C4-2B (cell line): ENCODE results near the gene ZNF865.

ENCODE experiments used
- H3K27ac ChIP-seq: fragments of 450-650 bp; 2 replicates; pipeline ENCODE4 v1.5.1; 2017
- CTCF ChIP-seq: fragments of 450-650 bp; conservative IDR thresholded peaks from 2 replicates; pipeline ENCODE4 v1.5.1; 2017; ENCODE audit warnings: mild to moderate bottlenecking
- ZFX ChIP-seq: fragments of 450-650 bp; IDR thresholded peaks from 2 replicates; pipeline ENCODE4 v1.6.1; 2017

The ZNF865 gene

GRCh38 chr19:55661826-55662225, 56.4 kb downstream of the ZNF865 start:
- no peak overlapping the region for H3K27ac ChIP-seq

GRCh38 chr19:55663846-55664536, 58.5 kb downstream of the ZNF865 start:
- H3K27ac ChIP-seq = no peak overlapping the region
- no peak for TF ChIP-seq ZFX
- no peak for TF ChIP-seq CTCF

More at GRCh38 chr19:55661826-55662225, 56.4 kb downstream of the ZNF865 start:
- TF ChIP-seq ZFX (no peak), CTCF (no peak)

- TF ChIP-seq ZFX = no peak
- no peak for TF ChIP-seq CTCF
- H3K27ac ChIP-seq = no peak overlapping the region
Observed at GRCh38 chr19:55666343-55667005, 61.0 kb downstream of the ZNF865 start.
